Fibroblast of the conjunctiva (primary cell): ENCODE results near the gene SYT17.

Experiments
- DNase-seq: peaks from one replicate; pipeline ENCODE4 v3.0.0-alpha.2; 2010; ENCODE audit warnings: low read depth

Gene SYT17

DNA sequence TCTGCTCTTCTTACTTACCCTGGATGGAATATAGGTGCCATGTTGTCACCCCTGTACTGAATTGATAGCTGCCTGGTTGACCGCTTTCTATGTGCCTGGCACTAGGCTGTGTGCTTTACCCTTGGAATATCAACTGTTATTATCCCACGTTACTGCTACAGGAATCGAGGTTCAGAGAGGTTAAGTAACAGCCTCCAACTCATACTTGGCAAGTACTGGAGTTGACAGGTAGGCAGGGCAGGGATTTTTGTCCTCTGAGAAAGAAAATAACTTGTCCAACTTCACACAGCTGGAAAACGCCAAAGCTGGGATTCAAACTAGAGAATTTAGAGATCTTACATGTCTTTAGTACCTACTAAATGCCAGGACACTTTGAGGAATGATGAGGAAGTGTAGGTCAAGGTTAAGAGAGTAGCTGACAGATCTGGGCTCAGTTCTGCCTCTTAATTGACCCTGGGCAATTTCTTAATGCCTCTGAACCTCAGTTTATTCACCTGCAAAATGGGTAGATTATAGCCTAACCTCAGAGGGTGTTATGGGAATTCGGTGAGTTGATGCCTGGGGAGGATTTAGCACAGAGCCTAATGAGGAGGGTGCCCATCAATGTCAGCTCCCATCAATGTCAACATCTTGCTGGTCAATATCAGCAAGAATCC, 28.5 kb upstream of the SYT17 start:
- no peak for DNase-seq

DNA sequence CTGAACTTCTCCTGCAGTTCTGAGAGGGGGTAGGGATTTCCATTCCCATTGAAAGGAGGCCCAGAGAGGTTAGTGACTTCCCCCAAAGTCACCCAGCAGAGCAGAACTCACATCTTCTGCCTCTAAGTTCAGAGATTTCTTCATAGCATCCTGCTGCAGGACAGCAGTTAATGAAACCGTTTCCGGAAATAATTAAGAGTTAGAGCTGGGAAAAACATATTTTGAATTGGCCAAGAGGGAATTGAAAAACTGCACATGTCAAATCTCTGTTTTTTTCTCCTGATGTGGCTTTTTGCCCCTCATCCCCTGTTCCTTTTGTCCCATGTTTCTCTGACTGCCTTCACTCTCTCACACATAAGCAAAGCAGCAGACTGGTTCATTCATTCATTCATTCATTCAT, 27.6 kb upstream of the SYT17 start:
- DNase-seq: no peak

DNA sequence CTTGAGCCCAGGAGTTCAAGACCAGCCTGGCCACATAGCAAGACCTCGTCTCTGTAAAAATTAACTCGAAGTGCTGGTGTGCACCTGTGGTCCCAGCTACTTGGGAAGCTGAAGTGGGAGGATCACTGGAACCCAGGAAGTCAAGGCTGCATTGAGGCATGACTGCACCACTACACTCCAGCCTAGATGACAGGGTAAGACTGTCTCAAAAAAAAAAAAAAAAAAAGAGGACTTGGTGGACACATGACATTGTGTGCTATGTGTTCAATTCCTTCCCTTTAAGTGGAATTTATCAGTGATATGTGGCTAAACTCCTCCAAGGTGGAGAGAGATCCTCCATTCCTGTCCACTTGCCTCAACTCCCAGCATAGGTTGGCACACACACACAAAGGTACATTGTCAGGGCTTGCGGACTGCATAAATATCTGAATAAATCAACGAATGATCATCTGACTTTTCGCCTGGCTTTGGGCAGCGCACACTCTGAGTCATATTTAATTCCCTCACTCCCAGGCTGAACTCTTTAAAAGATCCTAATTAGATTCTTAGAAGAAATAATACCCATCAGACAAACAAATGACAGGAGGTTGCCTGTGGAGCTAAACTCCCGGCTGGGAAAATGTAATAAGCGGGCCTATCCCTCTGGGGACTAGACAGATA, 25.0 kb upstream of the SYT17 start:
- no peak for DNase-seq

DNA sequence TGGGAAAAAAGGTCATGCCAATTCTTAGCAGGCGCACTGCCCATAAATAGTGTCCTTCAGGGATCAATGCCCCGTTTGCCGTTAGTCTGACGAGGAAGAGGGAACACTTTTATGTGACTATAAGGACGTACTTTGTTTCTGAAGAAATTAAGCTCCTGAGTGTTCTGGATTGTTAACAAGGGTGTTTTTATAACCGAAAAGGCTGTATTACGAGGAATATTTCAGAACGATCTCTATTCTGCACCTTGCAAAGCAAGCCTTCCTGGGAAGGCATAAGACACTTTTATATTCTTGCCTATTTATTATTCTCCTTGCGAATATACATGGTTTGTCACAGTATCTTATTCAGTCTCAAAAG, 24.5 kb upstream of the SYT17 start:
- no peak for DNase-seq

DNA sequence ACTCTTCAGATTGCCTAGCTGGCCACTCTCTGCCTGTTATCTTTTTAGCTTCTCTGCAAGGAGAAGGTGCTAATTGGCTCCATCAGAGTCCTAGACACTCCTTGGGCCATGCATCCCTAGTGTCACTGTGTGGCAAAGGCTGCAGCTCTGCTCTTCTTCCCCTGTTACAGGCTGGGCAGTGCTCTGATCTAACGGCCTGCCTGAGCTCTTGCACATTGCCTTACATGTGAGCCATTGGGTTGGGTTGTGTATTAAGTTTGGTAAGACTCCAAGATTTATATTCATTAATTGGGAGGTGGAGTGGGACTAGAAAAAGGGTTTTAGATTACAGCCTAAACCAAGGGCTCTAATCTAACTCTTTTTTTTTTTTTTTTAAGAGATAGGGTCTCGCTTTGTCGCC, 23.0 kb upstream of the SYT17 start:
- DNase-seq: no peak

DNA sequence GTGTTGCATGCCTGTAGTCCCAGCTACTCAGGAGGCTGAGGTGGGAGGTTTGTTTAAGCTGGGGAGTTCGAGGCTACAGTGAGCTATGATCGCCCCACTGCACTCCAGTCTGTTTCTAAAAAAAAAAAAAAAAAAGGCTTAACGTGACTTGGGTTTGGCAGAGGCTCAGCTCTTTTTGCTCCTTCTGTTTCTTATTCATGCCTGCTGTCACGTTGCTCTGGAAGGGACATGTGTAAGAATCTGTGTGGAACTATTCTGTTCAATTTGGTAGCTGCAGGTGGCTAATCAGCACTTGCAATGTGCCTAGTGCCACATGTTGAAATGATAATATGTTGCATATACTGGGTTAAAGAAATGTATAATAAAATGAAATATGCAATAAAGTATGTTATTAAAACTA, 20.9 kb upstream of the SYT17 start:
- no peak for DNase-seq

DNA sequence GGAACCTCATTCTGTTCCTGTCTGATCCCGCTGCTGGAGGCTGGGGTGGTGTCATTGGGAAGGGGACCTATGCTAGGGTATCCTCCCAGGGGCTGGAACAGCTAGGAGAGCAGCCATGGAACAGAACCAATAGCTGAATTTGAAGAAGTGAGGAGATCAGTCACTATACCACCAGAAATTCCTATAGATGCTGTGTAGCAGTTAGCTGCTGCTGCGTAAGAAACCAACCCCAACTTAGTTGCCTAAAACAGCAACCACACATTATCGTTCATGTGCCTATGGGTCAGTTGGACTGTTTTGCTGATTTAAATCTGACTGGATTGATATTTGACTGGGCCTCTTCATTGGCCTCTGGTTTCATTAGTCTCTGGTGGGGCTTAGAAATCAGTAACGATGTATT, 20.4 kb upstream of the SYT17 start:
- DNase-seq: no peak

DNA sequence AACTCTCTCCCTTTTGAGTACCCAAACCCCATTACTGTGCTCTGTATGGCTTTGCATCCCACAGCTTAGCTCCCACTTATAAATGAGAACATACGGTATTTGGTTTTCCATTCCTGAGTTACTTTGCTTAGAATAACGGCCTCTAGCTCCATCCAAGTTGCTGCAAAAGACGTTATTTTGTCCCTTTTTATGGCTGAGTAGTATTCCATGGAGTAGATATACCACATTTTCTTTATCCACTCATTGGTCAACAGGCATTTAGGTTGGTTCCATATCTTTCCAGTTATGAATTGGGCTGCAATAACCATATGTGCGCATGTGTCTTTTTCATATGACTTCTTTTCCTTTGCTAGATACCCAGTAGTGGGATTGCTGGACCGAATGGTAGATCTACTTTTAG, 19.9 kb upstream of the SYT17 start:
- no peak for DNase-seq

DNA sequence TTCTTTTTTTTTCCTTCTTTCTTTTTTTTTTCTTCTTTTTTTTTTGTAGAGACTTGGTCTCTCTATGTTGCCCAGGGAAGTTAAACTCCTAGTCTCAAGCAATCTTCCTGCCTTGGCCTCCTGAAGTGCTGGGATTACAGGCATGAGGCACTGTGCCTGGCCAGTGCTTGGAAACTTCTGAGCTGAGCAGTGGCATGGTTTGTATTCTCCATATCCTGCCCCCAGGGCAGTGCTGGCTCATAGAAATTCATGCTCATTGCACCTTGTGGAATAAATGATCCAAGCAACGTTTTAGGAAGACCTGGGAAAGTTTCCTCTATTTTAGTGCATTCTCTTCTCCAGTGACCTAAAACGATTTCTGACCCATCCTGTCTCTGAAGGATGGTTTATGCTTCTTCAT, 16.7 kb upstream of the SYT17 start:
- DNase-seq: no peak

DNA sequence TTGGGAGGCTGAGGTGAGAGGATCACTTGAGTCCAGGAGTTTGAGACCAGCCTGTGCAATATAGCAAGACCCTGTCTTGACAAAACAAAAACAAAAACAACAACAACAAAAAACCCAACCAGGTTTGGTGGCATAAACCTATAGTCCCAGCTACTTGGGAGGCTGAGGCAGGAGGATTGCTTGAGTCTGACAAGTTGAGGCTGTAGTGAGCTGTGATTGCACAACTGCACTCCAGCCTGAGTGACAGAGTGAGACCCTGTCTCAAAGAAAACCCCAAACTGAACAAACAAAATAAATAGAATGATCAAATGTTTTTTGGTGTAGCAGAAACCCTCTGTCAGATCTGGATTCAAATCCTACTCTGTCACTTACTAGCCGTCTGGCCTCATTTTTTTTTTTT, 16.0 kb upstream of the SYT17 start:
- no peak for DNase-seq

DNA sequence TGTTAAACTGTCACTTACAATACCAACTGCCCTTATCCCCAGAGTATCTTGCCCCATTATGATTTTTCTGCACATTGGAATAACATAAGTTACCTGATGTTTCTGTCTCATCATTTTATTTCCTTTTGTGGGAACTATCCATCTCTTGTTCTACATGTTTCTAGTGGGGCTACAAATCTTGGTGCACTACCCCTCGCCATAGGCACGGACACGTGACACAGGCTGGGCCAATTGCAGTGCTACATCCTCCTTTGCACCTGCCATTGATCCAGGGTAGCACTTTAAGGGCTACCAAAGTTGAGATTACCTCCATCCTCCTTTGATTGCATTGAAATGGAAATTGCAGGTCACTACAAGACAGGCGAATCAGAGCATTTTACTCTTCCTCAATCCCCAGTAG, 14.2 kb upstream of the SYT17 start:
- no peak for DNase-seq

DNA sequence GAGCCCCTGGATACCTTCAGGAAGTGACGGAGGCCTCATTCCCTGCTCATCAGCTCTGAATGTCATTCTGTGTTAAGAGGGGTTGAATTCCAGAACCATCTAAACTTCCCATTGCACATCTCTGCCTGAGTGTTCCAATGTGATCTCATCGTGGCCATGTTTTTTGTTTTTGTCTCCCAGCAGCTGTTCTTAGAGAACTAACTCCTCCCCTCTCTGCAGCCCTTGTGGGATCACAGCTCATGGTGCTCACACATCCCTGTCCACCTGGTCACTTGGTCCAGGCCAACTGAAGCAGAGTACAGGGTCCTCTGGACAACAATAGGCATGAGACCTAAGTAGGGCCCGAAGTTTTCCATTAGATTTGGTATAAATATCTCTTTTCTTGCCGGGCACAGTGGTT, 6.0 kb upstream of the SYT17 start:
- DNase-seq: no peak

DNA sequence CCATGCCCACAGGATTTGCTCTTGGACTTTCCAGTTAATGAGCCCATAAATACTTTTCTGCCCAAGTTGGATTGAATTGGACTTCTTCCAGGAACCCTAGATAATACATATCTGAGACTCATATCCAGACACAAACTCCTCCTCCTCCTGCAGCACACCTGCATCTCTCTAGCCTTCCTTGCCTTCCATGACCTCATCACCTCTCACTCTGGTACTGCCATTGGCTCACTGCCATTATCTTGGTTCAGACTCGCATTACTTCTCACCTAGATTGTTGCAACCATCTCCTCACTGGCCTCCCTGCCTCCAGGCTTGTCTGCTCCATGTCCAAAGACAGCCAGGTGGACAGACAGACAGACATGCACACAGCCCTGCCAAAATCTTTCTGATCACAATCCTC, 4.8 kb upstream of the SYT17 start:
- no peak for DNase-seq

DNA sequence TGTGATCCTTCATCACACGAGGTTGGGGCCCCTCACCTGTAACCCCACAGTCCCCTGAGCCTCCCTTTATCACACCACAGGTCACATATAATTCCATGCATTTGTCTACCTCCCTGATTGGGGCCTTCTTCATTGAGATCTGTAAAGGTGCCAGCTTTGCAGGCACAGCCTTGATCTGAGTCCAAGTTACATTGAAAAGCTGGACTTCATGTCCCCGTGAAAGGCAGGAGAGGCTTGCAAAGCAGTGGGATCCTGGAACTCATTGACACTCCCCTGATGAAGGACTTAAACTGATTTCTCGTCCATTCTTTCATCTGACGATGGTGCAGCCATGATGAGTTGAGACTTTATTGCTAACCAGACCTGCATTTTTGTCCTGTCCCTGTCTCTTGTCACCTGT, 3.8 kb upstream of the SYT17 start:
- DNase-seq: no peak

DNA sequence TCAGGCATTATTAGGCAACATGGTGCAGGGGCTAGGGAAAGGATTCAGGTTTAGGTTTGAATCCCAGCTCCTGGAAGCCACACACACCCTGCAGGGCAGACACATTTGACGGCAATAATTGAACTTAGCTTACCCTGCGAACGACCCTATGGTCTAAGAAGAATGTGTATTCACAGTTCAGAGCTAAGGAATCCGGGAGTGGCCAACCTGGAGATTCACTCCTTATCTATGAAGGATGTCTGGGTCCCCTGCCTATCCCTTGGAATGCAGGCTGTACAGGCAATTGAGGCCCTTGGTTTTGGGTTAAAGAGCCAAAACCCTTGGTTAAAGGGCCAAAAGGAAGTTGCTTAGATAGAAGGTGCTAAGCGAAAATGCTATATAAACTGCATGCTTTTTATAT, 2.9 kb upstream of the SYT17 start:
- no peak for DNase-seq

DNA sequence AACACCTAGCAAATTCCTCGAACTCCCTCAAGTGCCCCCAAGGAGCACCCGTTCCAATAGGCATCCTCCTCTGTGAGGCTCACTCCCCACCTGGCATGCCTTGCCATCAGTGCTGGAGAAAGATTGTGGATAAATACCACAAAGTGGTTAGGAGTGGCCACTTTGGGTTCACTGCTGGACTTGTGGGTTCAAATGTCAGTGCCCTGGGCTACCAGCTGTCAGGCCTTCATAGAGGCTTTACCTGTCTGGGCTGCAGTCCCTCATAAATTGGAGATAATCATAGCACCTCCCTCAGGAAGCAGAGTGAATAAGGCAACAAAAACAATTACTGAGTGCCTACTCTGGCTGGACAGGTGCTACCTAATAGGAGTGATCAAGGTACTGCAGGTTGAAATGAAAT, 1.5 kb upstream of the SYT17 start:
- no peak for DNase-seq

DNA sequence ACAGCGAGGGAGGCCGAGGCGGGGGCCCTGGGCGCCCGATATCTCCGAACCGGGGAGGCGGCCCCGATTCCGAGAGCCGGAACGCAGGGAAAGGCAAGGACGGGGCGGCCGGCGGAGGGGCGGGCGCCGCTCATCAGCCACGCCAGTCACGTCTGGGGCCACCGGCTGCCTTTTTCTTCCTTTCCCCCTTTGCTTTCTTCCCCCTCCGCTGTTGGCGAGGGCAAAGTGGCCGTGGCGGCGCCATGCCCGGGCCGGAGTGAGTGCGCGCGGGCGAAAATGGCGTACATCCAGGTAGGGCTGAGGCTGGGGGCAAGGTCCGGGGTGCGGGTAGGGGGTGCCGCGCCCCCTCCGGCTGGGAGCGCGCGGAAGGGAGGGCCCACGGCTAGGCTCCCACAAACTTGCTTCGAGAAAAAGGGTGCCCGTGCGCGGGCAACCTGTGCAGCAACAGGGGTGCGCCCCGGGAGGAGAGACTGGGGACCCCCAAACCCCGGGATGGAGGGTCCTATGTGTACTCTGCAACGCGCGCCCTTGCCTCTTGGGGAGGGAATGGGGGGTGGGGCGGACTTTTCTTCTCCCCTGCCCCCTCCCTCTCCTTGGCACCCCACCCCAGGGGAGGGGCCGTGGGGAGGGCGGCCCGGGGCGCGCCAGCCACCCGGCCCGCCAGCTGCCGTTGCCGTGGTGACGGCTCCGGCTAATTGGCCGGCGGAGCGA, 486 bp downstream of the SYT17 start:
- DNase-seq: no peak

DNA sequence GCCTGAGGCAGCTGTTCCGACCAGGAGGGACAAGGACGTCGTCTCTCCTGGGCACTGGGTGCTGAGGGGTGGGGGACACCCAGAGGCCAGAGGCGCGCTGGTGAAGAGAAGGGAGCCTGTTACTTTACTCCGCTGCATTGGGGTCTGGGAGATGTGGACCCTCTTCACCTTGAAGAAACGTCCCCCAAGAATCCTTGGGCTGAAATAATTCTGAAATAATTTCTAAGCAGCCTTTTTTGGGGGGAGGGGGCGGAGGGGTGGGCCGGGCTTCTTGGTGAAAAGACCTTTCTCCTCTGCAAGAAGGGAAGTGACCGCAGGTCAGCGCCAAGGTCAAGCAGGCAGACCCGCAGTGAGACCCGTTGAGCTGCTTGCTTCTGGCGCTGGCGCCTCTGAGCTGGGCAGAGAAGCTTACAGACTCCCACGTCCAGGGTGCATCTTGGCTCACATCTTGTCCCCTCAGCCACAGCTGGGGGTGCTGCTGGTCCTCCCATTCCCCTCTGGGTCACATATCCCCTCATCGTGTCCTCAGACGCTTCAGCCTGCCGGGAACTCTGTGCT, 1.1 kb downstream of the SYT17 start:
- DNase-seq: no peak

DNA sequence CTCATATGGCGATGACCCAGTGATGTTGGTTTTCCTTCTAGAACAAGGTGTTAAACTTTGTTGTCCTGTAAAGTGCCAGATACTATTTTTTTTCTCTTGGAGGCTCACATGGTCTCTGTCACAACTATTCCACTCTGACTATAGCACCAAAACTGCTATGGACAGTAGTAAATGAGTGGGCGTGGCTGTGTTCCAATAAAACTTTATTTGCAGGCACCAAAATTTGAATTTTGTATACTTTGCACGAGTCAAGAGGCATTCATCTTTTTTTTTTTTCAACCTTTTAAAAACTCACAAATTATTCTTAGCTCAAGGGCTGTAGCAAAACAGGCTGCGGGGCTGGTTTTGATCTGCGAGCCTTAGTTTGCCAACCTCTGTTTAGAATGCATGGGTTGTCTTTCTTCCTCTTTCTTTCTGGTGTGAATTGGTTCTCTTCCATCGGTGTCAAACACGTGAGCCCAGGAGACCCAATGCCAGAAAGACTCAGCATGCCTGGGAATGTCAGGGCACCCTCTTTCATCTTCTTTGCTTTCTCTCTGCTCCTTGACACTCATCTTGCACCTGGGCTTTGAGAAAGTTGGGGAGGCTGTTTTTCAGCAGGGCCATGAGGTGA, 2.1 kb downstream of the SYT17 start:
- no peak for DNase-seq

DNA sequence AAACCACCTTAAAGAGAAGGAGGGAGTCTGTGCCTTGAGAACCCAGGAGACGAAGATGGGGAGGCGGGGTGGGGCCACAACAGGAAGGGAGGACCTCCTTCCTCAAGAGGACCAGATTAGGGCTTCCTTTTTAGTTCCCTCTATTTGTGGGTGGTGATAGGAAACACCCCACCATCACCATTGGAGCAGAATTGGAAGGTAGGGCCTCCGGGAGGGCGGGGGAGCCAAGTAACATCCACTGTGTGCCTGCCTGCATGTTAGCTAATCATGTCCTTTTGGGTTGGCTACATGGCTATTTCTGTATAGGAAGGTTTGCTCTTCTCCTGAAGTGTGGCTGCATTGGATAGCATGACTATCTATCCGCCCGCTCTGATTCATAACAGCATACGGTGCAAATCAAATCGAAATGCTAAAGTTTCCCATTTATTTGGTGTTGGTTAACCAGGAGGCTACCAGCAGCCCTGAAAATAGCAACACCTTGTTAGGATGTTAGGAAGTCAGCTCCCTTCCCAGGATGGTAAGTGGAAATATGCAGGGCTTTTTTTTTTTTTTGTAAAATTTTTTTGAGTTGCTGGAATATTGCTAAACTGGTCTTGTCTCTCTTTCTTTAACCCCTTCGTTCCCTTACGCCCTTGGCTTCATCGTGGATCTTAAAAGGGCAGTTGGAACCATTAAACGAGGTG, 4.2 kb downstream of the SYT17 start:
- no peak for DNase-seq

DNA sequence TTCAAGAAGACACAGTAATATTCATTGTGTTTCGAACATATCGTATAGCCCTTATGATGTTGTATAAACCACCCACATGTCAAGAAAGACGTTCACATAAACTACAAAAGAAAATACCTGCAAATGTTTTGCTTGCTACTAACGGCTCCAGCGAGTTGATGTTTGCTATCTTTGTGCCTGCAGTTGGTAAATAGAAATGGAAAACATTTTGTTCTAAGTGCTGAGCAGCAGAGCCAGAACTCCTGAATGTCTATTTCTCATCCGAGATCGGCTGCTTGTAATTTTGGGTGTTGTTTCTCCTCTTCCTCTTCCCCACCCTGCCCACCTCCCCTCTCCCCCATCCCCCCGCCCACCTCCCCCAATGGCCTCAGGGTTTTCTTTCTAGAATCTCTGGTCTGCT, 5.0 kb downstream of the SYT17 start:
- no peak for DNase-seq

DNA sequence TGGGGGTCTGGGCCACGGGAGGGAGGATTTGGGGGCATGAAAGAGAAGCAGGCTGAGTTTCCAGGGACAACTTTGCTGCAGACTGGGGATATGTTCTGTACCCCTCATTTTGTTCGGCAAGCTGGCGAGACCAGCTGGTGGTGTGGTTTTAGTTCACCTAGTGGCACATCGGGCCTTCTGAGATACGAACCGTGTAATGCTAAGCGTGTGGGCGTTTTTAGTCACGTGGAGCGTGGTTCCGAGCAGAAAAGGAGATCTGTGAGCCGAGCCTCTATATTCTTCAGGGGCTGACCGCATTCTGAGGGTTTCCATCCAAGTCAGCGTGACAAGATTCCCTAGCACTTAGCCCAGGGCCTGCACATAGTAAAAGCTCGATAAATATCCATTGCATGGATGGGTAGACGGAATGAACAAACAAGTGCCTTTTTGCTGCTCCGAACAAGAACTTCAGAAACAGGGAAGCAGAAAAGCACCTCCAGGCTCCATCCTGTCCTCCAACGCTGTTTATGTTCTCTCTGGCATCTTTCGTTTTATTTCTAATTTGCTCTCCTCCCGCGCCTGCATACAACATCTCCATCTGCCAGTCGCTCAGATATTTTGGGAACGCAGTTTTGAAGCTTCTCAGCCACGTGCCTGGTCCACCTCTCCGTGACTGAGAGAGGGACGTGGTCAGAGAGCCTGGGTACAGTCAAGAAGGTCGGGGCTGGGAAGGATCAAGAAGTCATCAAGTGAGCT, 5.8 kb downstream of the SYT17 start:
- no peak for DNase-seq
